GM10847 (cell line): ENCODE data around the gene MN1.

ENCODE experiments used
- POLR2A ChIP-seq: IDR thresholded peaks from 2 replicates; pipeline ENCODE4 v1.6.1; 2011; ENCODE audit not compliant: insufficient read length; ENCODE audit errors: extremely low read depth

The MN1 gene

DNA sequence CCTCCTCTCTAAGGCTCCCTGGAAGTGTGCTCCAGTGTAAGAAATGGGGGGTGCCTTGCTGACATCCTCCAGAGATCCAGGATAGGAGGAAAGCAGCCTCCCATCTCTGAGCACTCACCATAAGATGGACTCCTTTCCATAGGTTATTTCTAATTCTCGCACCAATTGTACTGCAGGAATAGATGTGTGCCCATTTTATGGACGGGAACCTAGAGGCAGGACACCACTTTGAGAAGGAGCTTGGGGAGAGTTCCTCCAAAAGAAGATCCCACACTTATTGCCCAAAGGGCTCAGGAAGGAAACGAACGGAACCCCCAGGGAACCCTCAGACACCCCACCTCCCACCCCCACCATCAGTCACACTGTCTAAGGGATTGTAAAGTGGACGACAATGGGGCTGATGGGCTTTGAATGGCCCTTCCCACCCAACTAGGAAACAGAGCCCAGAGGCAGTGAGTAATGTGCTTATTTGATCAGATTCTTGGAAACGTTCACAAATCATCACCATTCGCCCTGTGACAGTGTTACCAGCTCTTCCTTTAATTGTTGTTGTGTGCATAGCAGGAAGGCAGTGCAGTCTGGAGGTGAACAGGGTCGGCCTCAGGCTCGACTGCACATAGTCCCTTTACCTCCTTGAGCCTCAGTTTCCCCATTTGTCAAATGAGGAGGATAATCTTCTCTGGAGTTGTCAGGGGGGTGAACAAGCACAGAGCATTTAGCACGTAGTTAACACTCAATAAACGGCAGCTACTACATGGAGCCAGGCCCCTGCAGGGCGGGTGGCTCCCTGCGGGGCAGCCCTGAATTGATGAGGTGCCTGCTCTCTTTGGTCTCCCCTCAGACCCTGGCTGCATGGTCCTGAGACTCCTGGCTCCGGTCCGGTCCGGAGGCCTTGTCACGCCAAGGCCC is 8.4 kb upstream of the MN1 start:
- TF ChIP-seq POLR2A = no peak

- TF ChIP-seq POLR2A = no peak
These were observed 7.7 kb upstream of the MN1 start for GRCh38 chr22:27809226-27809603.

- TF ChIP-seq POLR2A = no peak
These were observed 7.1 kb upstream of the MN1 start for GRCh38 chr22:27808451-27809225.

GRCh38 chr22:27805841-27806240 is 4.3 kb upstream of the MN1 start:
- no peak for TF ChIP-seq POLR2A

DNA sequence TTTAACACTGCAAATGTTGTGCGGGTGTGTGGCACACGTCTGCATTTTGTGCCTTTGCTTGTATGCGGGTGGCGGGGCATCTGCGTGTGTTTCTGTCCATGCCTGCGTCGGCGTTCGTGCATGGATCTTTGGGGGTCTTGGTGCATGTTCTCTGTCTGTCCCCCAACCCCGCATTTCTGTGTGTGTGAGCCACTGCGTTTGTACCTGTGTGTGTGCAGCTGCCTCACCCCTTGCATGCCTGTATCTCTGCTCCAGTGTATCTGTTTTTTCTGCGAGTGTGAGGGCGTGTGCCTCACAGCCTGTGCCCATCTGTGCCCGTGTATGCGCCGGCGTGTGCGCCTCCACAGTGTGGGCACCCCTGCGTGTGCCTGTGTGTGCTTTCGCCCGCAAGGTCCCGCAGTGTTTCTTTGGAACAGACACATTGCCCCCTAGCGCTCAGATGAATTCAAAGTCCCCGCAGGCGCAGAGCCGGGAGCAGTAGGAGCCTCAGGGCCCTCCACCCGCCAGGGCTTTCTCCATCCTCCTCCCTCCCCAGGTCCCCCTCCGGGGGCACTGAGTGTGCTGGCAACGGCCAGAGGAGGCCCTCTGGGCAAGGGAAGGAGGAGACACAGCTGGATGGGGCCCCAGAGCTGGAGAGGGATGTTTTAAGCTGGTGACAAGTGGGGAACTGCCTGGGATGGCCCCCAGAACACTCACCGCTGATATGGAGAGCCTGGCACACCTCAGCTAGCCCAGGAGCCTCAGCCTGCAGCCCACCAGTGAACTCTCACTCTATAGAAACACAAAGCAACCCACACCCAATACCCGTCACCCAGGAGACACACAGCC is 3.1 kb upstream of the MN1 start:
- no peak for TF ChIP-seq POLR2A

DNA sequence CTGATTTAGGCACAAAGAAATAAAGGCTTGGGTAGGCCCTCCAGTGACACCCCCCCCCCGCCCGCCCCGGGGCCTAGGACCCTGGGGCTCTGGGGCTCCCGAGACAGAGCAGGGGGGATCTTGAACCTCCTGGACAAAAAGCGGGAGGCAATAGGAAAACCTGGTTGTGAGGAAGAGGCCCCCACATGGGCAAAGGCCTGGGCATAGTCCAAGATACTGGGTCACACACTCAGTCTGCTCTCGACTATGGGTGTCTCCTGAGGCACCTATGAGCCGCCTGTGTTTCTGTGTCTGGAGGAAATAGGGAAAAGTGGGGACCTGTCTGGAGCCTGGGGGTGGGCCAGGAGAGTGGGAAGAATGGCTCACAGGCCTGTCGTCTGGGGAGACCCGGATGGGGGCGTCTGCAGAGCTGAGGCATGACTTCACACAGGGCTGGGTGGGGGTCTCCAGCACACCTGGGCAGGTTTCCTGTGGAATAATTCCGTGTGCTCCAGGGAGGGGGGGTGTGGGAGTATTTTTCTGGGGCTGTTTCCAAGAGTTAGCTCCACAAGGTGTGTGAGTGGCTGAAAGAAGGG is 2.4 kb upstream of the MN1 start:
- no peak for TF ChIP-seq POLR2A

DNA sequence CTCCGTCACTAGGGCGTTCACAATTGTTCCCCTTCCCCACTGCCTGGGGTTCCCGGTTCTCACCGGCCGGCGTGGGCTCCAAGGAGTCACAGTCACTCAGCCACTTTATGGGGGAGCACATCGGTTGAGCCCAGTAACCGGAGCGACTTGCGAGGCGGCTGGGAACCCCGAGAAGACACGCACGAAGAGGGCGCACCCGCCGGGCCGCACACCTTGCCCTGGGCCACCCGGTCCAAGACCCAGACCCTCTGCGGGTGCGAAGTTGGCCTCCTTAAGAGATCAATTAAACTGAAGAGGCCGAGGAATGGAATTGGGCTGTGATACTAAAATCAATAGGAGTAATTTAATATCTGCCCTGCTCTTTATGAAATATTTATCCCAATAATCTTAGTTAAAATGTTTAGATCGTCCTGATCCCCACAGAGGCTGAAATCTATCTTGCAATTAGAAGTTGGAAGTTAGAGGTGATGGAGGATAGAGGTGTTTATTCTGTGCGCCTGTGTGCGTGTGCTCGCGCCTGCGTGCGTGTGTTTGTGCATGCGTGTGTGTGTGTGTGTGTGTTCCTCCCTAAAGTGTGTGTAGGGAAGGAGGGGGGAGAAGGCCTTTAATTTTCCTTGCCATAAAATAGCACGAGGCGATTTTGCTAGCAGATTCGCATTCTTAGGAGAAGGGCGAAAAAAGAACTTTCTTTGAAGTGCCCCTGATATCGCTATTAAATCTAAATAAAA is 954 bp upstream of the MN1 start:
- no peak for TF ChIP-seq POLR2A

DNA sequence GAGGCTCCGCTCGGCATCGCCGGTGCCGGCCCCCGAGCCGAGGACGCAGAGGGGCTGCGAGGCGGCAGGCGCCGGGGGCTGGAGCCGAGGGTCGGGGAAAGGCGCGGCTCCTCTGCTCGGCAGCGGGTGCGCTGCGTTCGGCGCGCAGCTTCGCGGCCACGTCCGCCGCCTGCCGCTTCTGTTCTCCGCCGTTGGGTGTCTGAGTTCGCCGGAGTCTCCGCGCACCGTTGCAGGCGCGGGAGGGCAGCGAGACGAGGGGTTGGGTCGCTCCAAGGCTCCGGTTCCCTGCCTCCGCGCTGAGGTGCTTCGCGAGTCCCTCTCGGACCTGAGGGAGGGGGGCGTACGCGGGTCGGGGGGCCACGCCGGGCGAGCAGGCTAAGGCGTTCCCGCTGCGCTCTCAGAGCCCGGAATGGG is 347 bp downstream of the MN1 start:
- no peak for TF ChIP-seq POLR2A

- no peak for TF ChIP-seq POLR2A
These were observed 1.0 kb downstream of the MN1 start for GRCh38 chr22:27800250-27801201.

DNA sequence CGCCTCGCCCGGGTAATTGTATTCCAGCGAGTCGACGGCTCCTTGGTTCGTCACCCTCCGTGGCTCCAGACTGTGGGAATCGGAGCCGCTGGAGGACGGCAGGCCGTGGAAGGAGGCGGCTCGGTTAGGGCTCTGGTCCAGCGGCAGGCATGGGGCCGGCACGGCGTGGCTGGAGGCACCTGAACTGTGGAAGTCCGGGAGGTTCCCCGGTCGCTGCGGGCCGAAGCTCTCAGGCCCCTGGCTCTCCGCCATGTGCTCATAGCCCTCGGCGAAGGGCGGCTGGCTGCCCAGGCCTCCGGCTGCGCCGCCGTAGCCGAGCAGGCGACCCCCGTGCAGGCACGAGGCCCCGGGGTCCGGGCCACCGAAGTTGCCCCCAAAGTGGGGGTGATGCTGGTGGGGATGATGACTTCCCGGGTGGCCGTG is 1.7 kb downstream of the MN1 start:
- TF ChIP-seq POLR2A = no peak

DNA sequence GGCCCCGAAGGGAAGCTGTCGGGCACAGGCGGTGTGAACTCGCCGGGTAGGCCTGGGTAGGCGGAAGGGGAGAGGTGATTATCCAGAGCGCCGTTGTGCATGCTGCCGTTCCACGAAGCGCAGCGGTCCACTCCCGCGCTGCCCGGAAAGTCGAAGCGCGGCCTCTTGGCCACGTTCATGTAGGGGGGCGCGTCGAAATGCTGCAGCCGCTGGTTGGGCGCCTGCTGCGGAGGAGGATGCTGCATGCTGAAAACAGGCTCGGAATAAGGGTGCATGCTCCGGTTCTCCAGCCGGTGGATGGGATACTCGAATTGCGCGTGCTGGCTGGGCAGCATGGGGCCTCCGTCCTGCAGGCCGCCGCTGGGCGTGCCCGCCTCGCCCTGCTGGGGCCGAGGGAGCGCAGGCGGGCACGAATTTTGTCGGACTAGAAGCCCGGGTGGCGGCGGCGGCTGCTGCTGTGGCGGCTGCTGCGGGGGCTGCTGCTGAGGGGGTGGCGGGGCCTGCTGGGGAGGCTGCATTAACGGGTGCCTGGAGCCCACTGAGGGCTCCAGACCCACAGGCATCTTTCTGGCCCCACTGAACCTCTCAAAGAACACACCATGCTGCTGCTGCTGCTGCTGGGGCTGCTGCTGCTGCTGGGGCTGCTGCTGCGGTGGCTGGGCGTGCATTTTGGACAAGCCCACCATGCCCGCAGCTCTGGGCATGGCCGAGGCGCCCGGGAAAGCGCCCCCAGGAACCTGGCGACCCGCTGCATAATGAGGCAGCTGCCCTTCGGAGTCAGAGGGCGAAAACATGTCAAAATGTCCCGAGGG is 2.3 kb downstream of the MN1 start:
- TF ChIP-seq POLR2A = no peak

GRCh38 chr22:27798511-27799014 is 3.0 kb downstream of the MN1 start:
- no peak for TF ChIP-seq POLR2A
